Effector memory CD4-positive, alpha-beta T cell (primary cell): ENCODE measurements around the gene FGFR4.

Experiments used
- DNase-seq, 3 donors: peaks; one replicate each; pipeline ENCODE4 v3.0.0-alpha.2; 2020
- H3K27ac ChIP-seq: 2 replicates; pipeline ENCODE4 v1.7.0; 2013; ENCODE audit warnings: mild to moderate bottlenecking, low read length, moderate library complexity; ENCODE audit not compliant: insufficient read depth, poor library complexity, severe bottlenecking
- H3K27me3 ChIP-seq: replicated peaks from 2 replicates; pipeline ENCODE4 v1.7.0; 2013; ENCODE audit warnings: mild to moderate bottlenecking, low read length; ENCODE audit not compliant: insufficient read depth, control insufficient read depth, poor library complexity, severe bottlenecking
- H3K36me3 ChIP-seq: 2 replicates; pipeline ENCODE4 v1.7.0; 2013; ENCODE audit warnings: mild to moderate bottlenecking, low read length, moderate library complexity; ENCODE audit not compliant: control insufficient read depth, insufficient read depth
- H3K4me1 ChIP-seq: 2 replicates; pipeline ENCODE4 v1.7.0; 2013; ENCODE audit warnings: low read length, mild to moderate bottlenecking; ENCODE audit not compliant: control insufficient read depth, insufficient read depth, poor library complexity, severe bottlenecking
- H3K4me3 ChIP-seq: 2 replicates; pipeline ENCODE4 v1.7.0; 2013; ENCODE audit warnings: low read length, low read depth, mild to moderate bottlenecking; ENCODE audit not compliant: insufficient read depth, poor library complexity, severe bottlenecking
- H3K9me3 ChIP-seq: 2 replicates; pipeline ENCODE4 v1.7.0; 2013; ENCODE audit warnings: mild to moderate bottlenecking, low read length, moderate library complexity; ENCODE audit not compliant: control insufficient read depth

The FGFR4 gene

DNA sequence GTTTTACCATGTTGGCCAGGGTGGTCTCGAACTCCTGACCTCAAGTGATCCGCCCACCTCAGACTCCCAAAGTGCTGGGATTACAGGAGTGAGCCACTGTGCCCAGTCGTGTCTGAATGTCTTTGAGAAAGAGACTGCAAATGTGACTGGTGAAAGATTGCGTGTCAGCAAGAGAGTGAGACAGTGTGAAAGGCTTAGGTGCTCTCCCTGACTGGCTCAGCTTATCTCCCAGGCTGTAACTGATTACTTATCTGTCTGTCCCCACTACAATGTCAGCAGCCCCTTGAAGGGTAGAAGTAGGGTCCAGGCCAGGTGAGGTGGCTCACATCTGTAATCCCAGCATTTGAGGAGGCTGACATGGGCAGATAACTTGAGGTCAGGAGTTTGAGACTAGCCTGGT is 3.4 kb upstream of the FGFR4 start:
- Histone ChIP-seq H3K9me3 (no peaks in the 10 kb centered on the region), H3K4me1 (peaks cover 10% of the 10 kb centered on the region), H3K4me3 (no peak overlapping the region), H3K27me3 (no peaks in the 10 kb centered on the region), H3K27ac (no peak overlapping the region), H3K36me3 (no peaks in the 10 kb centered on the region)
- no peak for DNase-seq

- Histone ChIP-seq H3K4me3 (no peak overlapping the region), H3K9me3 (no peaks in the 10 kb centered on the region), H3K27me3 (no peaks in the 10 kb centered on the region), H3K4me1 (peaks cover 10% of the 10 kb centered on the region), H3K27ac (no peak overlapping the region), H3K36me3 (no peaks in the 10 kb centered on the region)
- no peak for DNase-seq
Measured at GRCh38 chr5:177084175-177084574, 2.5 kb upstream of the FGFR4 start.

GRCh38 chr5:177085985-177086653 is 596 bp upstream of the FGFR4 start:
- Histone ChIP-seq H3K27me3 (no peaks in the 10 kb centered on the region), H3K4me1 (peaks cover 10% of the 10 kb centered on the region), H3K36me3 (no peaks in the 10 kb centered on the region), H3K27ac (no peak overlapping the region), H3K9me3 (no peaks in the 10 kb centered on the region), H3K4me3 (no peak overlapping the region)
- DNase-seq, result no peak

- H3K27me3 ChIP-seq, result no peaks in the 10 kb centered on the region
- H3K36me3 ChIP-seq, result no peaks in the 10 kb centered on the region
- no peak overlapping the region for H3K27ac ChIP-seq
- H3K4me1 ChIP-seq, result peaks cover 10% of the 10 kb centered on the region
- H3K4me3 ChIP-seq, result peak overlapping the region; percentile 62
- no peak for DNase-seq
- no peaks in the 10 kb centered on the region for H3K9me3 ChIP-seq
Measured at GRCh38 chr5:177087398-177088005, 787 bp downstream of the FGFR4 start.

GRCh38 chr5:177089127-177089526 is 2.4 kb downstream of the FGFR4 start:
- Histone ChIP-seq H3K27ac (no peak overlapping the region), H3K27me3 (no peaks in the 10 kb centered on the region), H3K4me1 (peaks cover 10% of the 10 kb centered on the region), H3K36me3 (no peaks in the 10 kb centered on the region), H3K9me3 (no peaks in the 10 kb centered on the region), H3K4me3 (no peak overlapping the region)
- no peak for DNase-seq

DNA sequence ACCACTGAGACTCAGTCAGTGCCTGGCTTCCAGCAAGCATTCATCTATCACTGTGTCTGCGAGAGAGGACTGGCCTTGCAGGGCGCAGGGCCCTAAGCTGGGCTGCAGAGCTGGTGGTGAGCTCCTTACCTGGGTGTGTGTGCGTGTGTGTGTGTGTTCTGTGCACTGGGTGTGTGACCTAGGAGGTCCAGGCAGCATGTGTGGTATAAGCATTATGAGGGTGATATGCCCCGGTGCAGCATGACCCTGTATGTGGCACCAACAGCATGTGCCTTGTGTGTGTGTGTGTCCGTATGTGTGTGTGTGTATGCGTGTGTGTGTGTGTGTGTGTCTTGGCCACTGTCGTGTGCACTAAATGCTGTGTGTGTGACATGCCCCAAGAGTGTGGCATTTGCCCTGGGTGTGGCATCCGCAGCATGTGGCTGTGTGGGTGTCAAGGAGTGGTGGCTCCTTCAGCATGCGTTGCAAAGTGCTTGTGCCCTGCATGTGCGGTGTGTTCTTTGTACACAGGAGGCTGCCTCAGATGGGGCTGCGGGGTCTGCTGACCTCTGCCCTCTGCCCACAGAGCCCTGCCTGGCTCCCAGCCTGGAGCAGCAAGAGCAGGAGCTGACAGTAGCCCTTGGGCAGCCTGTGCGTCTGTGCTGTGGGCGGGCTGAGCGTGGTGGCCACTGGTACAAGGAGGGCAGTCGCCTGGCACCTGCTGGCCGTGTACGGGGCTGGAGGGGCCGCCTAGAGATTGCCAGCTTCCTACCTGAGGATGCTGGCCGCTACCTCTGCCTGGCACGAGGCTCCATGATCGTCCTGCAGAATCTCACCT is 3.3 kb downstream of the FGFR4 start:
- peaks cover 10% of the 10 kb centered on the region for H3K4me1 ChIP-seq
- H3K4me3 ChIP-seq, result no peak overlapping the region
- H3K36me3 ChIP-seq, result no peaks in the 10 kb centered on the region
- DNase-seq, result no peak
- no peaks in the 10 kb centered on the region for H3K9me3 ChIP-seq
- no peak overlapping the region for H3K27ac ChIP-seq
- H3K27me3 ChIP-seq, result no peaks in the 10 kb centered on the region

DNA sequence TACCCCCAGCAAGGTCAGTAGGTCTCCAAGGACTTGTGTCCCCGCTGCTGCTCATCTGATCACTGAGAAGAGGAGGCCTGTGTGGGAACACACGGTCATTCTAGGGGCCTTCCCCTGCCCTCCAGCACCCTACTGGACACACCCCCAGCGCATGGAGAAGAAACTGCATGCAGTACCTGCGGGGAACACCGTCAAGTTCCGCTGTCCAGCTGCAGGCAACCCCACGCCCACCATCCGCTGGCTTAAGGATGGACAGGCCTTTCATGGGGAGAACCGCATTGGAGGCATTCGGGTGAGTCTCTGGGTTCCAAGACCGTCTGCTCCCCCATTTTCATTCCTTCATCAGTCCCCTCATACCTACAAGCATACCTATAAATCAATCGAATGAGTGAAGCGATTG is 4.1 kb downstream of the FGFR4 start:
- Histone ChIP-seq H3K27ac (no peak overlapping the region), H3K4me3 (no peak overlapping the region), H3K9me3 (no peaks in the 10 kb centered on the region), H3K36me3 (no peaks in the 10 kb centered on the region), H3K4me1 (peaks cover 10% of the 10 kb centered on the region), H3K27me3 (no peaks in the 10 kb centered on the region)
- no peak for DNase-seq

GRCh38 chr5:177091232-177091631 is 4.5 kb downstream of the FGFR4 start:
- H3K4me1 ChIP-seq, result peaks cover 10% of the 10 kb centered on the region
- H3K36me3 ChIP-seq, result no peaks in the 10 kb centered on the region
- H3K27me3 ChIP-seq, result no peaks in the 10 kb centered on the region
- H3K9me3 ChIP-seq, result no peaks in the 10 kb centered on the region
- H3K4me3 ChIP-seq, result no peak overlapping the region
- no peak for DNase-seq
- H3K27ac ChIP-seq, result no peak overlapping the region

GRCh38 chr5:177092178-177093081 is 5.7 kb downstream of the FGFR4 start:
- Histone ChIP-seq H3K4me1 (peaks cover 3% of the 10 kb centered on the region), H3K9me3 (no peaks in the 10 kb centered on the region), H3K27ac (no peak overlapping the region), H3K36me3 (no peaks in the 10 kb centered on the region), H3K4me3 (no peak overlapping the region), H3K27me3 (no peaks in the 10 kb centered on the region)
- DNase-seq, result no peak
